Parathyroid adenoma (tissue), 2 donors: ENCODE measurements around the gene MDM2.

Experiments
- H2AFZ ChIP-seq: fragments of 300-600 bp; sonication (generic); one replicate; pipeline ENCODE4 v1.7.0; 2017; ENCODE audit warnings: antibody characterized with exemption, mild to moderate bottlenecking
- H3K27ac ChIP-seq: fragments of 300-600 bp; sonication (generic); one replicate; pipeline ENCODE4 v1.7.0; 2017
- H3K27me3 ChIP-seq: fragments of 300-600 bp; sonication (generic); one replicate; pipeline ENCODE4 v1.7.0; 2017; ENCODE audit warnings: low read length; ENCODE audit not compliant: control insufficient read depth, insufficient read depth
- H3K36me3 ChIP-seq: fragments of 300-600 bp; sonication (generic); one replicate; pipeline ENCODE4 v1.7.0; 2017; ENCODE audit warnings: low read length; ENCODE audit not compliant: control insufficient read depth, insufficient read depth
- H3K4me1 ChIP-seq: fragments of 300-600 bp; sonication (generic); one replicate; pipeline ENCODE4 v1.7.0; 2017; ENCODE audit warnings: control low read depth
- H3K4me2 ChIP-seq: fragments of 300-600 bp; sonication (generic); one replicate; pipeline ENCODE4 v1.7.0; 2017; ENCODE audit warnings: low read length
- H3K4me3 ChIP-seq: fragments of 300-600 bp; sonication (generic); one replicate; pipeline ENCODE4 v1.7.0; 2017; ENCODE audit warnings: low read depth, low read length
- H3K79me2 ChIP-seq: fragments of 300-600 bp; sonication (generic); one replicate; pipeline ENCODE4 v1.7.0; 2017; ENCODE audit warnings: control low read depth
- H3K9ac ChIP-seq: fragments of 300-600 bp; sonication (generic); one replicate; pipeline ENCODE4 v1.7.0; 2017; ENCODE audit warnings: mild to moderate bottlenecking
- H3K9me3 ChIP-seq: fragments of 300-600 bp; sonication (generic); one replicate; pipeline ENCODE4 v1.7.0; 2017; ENCODE audit warnings: low read length; ENCODE audit not compliant: control insufficient read depth
- CTCF ChIP-seq: fragments of 300-600 bp; sonication (generic); IDR thresholded peaks from one replicate; pipeline ENCODE4 v1.7.0; 2017; ENCODE audit warnings: antibody characterized with exemption, mild to moderate bottlenecking
- donor health status: primary hyperparathyroidism.

Gene MDM2

DNA sequence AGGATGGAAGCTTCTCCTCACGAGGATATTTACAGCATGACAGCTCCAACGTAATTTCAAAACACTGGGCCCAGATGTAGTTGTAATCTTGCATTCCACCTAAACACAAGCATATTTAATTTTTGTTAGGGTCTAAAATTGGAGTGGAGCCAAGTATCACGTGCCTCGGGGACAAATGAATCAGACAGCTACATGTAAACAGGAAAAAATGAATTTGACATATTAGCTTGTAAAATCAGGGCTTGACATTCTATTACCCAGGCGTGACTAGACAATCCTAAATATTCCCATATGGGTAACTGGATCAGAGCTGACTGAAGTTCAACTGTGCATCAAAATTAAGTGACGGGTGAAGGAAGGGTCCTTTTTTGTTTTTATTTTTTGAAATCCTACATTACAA is 59.0 kb downstream of the MDM2 start:
- H3K9me3 ChIP-seq: no peaks in the 10 kb centered on the region
- no peaks in the 10 kb centered on the region for H3K36me3 ChIP-seq
- no peak overlapping the region for H3K4me3 ChIP-seq
- no peak overlapping the region for H2AFZ ChIP-seq
- no peaks in the 10 kb centered on the region for H3K4me1 ChIP-seq
- H3K9ac ChIP-seq: no peak overlapping the region
- H3K27ac ChIP-seq: no peak overlapping the region
- no peaks in the 10 kb centered on the region for H3K79me2 ChIP-seq
- H3K27me3 ChIP-seq: no peaks in the 10 kb centered on the region
- no peak overlapping the region for H3K4me2 ChIP-seq
- TF ChIP-seq CTCF: no peak

GRCh38 chr12:68867606-68868005 is 59.6 kb downstream of the MDM2 start:
- Histone ChIP-seq H3K4me1 (no peaks in the 10 kb centered on the region), H3K9me3 (no peaks in the 10 kb centered on the region), H3K27ac (no peak overlapping the region), H3K4me2 (no peak overlapping the region), H3K27me3 (no peaks in the 10 kb centered on the region), H3K36me3 (no peaks in the 10 kb centered on the region), H3K9ac (no peak overlapping the region), H3K79me2 (no peaks in the 10 kb centered on the region), H3K4me3 (no peak overlapping the region), H2AFZ (no peak overlapping the region)
- no peak for TF ChIP-seq CTCF

DNA sequence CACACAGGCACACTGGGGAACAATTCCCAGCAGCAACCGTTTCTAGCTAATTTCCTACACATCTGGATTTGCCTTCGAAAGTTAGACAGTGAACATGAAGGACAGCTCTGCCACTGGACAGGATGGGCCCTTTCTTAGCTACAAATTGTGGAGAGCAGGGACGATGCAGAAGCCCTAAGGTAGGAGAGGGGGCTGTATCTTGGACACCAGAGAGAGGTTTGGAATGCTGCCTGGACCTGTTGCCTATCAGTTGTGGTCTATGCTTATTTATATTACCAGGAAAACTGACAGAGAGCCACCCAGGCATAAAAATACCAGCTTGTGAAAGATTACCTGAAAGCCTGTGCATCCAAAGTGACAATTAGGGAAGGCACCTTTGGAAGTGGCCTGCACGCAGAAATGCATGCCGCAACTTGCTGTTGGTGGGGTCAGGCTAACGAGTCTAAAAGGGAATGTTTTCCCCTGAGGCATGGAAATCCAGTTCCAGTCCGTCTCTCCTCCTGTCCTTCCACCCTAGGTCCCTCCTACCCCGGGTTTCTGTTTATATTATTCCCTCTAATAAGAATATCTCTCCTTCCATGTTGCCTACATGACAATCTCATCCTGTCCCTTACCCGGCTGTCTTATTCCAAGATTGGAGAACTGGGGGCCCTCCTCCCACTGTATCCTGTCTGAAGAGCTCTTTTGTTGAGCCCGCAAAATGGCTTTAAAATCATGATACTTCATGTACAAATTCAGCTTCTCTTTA is 60.2 kb downstream of the MDM2 start:
- no peaks in the 10 kb centered on the region for H3K9me3 ChIP-seq
- H3K27ac ChIP-seq: no peak overlapping the region
- no peak overlapping the region for H3K4me2 ChIP-seq
- no peaks in the 10 kb centered on the region for H3K4me1 ChIP-seq
- H3K4me3 ChIP-seq: no peak overlapping the region
- H3K36me3 ChIP-seq: no peaks in the 10 kb centered on the region
- H2AFZ ChIP-seq: no peak overlapping the region
- no peaks in the 10 kb centered on the region for H3K79me2 ChIP-seq
- no peak for TF ChIP-seq CTCF
- no peak overlapping the region for H3K9ac ChIP-seq
- H3K27me3 ChIP-seq: no peaks in the 10 kb centered on the region

DNA sequence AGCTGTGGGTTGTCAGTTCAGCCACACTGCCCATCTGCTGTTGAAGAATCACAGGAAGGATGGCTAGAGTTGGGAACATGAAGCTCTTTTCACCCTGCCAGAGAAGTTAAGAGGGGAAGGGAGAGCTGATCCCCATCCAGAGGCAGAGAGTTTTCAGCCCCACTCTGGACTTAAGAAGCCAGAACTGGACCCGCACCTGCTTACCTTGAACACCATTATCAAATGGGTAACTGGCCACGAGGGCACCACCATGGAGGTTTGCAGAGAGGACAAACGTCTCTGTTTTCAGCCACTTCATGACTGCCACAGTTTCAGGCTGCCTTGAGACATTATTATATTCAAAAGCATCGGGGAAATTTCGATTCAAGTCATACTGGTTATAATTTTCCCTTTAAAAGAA is 62.0 kb downstream of the MDM2 start:
- no peak overlapping the region for H3K27ac ChIP-seq
- no peak overlapping the region for H3K4me3 ChIP-seq
- H3K27me3 ChIP-seq: no peaks in the 10 kb centered on the region
- H2AFZ ChIP-seq: no peak overlapping the region
- no peaks in the 10 kb centered on the region for H3K36me3 ChIP-seq
- no peaks in the 10 kb centered on the region for H3K4me1 ChIP-seq
- TF ChIP-seq CTCF: no peak
- H3K79me2 ChIP-seq: no peaks in the 10 kb centered on the region
- no peaks in the 10 kb centered on the region for H3K9me3 ChIP-seq
- no peak overlapping the region for H3K4me2 ChIP-seq
- H3K9ac ChIP-seq: no peak overlapping the region

DNA sequence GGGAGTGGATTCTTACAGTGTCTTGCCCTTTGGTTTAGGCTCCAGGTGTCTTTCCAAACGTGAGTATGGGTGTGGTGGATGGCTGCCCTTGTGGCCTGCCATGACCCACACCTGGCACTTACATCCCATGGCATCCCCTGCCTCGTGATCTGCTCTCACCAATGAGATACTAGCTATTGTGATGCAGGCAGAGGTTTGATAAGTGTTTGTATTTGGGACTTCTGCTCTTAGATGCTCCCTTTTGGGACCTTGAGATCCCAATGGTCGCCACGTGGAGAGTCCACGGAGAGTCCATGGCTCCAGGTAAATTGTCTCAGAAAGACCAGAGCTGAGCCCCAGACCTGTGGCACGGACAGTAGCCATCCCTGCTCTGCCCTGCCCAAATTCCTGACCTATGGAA is 62.5 kb downstream of the MDM2 start:
- Histone ChIP-seq H3K36me3 (no peaks in the 10 kb centered on the region), H3K9me3 (no peaks in the 10 kb centered on the region), H3K79me2 (no peaks in the 10 kb centered on the region)

More for the DNA sequence above, 62.5 kb downstream of the MDM2 start:
- no peaks in the 10 kb centered on the region for H3K27me3 ChIP-seq
- H2AFZ ChIP-seq: no peak overlapping the region
- H3K9ac ChIP-seq: no peak overlapping the region
- no peak overlapping the region for H3K4me2 ChIP-seq
- no peak for TF ChIP-seq CTCF
- H3K27ac ChIP-seq: no peak overlapping the region
- H3K4me3 ChIP-seq: no peak overlapping the region
- no peaks in the 10 kb centered on the region for H3K4me1 ChIP-seq
